ENCODE results near the gene CSNK1G1. TPM values are rescaled to one million over a fixed set of nuclear protein-coding genes. Genes with fewer than 3 reads are reported as not detected.

CSNK1G1 gene
- total RNA-seq, 4 donors from 2014 or later = 16.5 to 41.8 (median 33.3) TPM

DNA sequence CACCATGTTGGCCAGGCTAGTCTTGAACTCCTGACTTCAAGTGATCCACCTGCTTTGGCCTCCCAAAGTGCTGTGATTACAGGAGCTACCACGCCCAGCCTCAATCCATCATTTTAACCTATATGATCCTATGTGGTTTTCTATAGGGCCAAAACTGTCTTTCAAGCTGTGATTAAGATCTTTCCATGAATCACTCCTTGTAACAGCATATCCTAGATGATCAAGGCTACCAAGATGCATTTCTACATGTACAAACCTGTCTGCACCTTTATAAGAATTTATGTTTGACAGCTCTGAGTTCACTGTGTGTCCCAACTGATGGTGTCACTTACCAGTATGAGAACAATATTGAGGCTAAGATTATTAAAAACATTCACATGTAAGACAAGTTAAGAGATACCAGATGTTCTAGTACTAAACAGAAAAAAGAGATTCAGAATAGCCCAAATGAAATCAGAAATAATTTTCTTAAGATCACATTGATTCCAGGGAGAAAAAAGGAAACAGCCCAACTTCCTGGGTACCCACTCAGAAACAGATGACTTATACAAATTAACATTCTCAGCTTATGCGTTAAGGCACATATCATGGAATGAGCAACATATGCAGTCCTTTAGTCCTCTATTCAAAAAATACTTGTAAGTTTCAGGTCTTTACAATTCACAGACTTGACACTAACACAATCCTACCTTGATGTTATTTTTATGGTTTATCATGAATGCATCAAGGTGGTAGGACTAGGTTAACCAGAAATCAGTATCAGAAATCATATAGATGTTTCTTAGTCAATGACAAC is 168.4 kb downstream of the CSNK1G1 start:
- TF ChIP-seq POLR2A (IDR thresholded peaks at IDR 0.05) = no peak
- TF ChIP-seq, protein P1, sequence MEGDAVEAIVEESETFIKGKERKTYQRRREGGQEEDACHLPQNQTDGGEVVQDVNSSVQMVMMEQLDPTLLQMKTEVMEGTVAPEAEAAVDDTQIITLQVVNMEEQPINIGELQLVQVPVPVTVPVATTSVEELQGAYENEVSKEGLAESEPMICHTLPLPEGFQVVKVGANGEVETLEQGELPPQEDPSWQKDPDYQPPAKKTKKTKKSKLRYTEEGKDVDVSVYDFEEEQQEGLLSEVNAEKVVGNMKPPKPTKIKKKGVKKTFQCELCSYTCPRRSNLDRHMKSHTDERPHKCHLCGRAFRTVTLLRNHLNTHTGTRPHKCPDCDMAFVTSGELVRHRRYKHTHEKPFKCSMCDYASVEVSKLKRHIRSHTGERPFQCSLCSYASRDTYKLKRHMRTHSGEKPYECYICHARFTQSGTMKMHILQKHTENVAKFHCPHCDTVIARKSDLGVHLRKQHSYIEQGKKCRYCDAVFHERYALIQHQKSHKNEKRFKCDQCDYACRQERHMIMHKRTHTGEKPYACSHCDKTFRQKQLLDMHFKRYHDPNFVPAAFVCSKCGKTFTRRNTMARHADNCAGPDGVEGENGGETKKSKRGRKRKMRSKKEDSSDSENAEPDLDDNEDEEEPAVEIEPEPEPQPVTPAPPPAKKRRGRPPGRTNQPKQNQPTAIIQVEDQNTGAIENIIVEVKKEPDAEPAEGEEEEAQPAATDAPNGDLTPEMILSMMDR (IDR thresholded peaks at IDR 0.05) = no peak
- Histone ChIP-seq H3K27ac (no peak overlapping the region), H3K4me1 (no peaks in the 10 kb centered on the region), H3K9me3 (no peaks in the 10 kb centered on the region), H3K36me3 (no peaks in the 10 kb centered on the region), H3K27me3 (no peaks in the 10 kb centered on the region), H3K4me3 (no peak overlapping the region)
- DNase-seq = no peak
- intact Hi-C loops (cut with DNase I; ENCODE audit: low total_unique reads) = no loop called here

DNA sequence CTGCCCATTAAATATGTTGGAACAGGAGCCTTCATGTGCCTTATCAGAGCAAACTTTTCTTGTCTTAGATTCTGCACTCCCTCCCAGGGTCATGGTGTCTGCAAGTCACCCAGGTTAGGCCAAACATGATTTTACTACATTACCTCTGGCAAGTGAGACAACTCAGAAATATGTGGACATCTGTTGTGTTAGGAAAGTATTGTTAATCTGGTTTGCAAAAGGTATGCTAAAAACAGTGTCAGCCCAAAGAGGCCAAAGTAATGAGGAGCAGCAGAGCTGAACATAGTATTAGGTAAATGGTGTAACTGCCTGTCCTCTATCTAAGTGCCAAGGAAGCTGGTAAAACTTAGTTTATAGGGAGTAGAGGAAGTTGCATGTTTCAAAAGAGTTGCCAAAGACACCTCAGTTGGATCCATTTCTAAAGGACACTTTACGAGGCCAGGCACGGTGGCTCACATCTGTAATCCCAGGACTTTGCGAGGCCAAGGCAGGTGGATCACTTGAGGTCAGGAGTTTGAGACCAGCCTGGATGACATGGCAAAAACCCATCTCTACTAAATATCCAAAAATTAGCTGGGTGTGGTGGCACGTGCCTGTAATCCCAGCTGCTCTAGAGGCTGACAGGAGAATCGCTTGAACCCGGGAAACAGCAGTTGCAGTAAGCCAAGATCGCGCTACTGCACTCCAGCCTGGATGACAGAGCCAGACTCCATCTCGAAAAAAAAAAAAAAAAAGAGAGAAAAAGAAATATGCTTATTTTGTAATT is 170.6 kb downstream of the CSNK1G1 start:
- TF ChIP-seq, protein P1 (IDR thresholded peaks at IDR 0.05) = no peak
- TF ChIP-seq POLR2A (IDR thresholded peaks at IDR 0.05) = no peak
- H3K9me3 ChIP-seq = no peaks in the 10 kb centered on the region
- intact Hi-C loops (cut with DNase I; ENCODE audit: low total_unique reads) = no loop called here
- no peaks in the 10 kb centered on the region for H3K4me1 ChIP-seq
- no peak for DNase-seq
- no peaks in the 10 kb centered on the region for H3K27me3 ChIP-seq
- H3K27ac ChIP-seq = no peak overlapping the region
- no peak overlapping the region for H3K4me3 ChIP-seq
- H3K36me3 ChIP-seq = no peaks in the 10 kb centered on the region

DNA sequence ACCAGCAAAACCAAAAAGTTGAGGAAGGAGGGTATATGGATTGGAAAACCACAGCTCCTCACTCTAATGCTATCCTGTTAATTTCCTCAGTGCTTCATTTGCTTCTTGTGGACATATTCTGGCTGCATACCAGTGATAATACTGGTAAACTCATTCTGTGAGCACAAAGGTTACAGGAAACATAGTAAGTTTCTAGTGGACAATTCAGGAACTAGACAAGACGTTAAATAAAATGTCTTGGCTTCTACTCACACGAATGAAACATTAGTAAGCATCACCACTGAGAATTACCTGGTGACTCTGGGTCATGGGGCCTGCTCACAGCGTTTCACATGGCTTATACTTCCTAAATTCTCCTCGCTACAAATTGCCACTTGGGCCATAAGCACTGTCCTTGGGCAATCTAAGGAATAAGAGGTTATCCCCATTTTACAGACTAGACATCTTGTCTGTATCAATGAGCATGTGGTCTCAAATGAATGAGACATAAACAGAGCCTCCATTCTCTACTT is 173.1 kb downstream of the CSNK1G1 start:
- TF ChIP-seq, protein P1 (IDR thresholded peaks at IDR 0.05) = no peak
- TF ChIP-seq POLR2A (IDR thresholded peaks at IDR 0.05) = no peak
- Histone ChIP-seq H3K27me3 (no peaks in the 10 kb centered on the region), H3K4me3 (no peak overlapping the region), H3K36me3 (no peaks in the 10 kb centered on the region), H3K27ac (no peak overlapping the region), H3K4me1 (no peaks in the 10 kb centered on the region), H3K9me3 (no peaks in the 10 kb centered on the region)
- intact Hi-C loops (cut with DNase I; ENCODE audit: low total_unique reads) = no loop called here
- DNase-seq = no peak

DNA sequence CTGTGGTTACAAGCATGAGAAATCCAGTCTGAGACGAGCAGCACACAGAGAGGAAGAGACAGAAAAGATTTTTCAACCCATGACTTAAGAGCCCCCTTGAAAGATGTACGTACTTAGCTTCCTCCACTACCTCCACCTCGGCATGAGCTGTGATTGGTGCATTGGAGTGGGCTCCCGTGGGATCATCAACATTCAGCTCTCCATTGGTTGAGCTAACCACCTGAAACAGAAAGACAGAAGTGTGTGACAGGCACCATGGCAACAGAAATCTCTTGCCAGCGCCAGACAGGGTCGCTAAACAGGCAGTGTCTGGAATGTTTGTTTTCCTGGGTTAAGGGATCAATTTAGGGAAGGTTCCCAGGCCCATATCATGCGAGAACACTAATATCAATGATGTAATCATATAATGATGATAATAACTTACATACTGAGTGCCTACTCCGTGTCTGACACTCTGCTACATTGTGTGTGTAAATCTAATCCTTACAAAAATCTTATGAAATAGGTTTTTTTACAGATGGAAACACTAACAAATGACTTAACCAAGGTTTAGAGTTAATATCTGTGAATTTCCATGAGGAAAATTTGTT is 175.6 kb downstream of the CSNK1G1 start:
- H3K27ac ChIP-seq = no peak overlapping the region
- TF ChIP-seq POLR2A (IDR thresholded peaks at IDR 0.05) = no peak
- TF ChIP-seq, protein P1 (IDR thresholded peaks at IDR 0.05) = no peak
- H3K36me3 ChIP-seq = no peaks in the 10 kb centered on the region

More for the DNA sequence above, 175.6 kb downstream of the CSNK1G1 start:
- Histone ChIP-seq H3K9me3 (no peaks in the 10 kb centered on the region), H3K4me3 (no peak overlapping the region), H3K27me3 (no peaks in the 10 kb centered on the region), H3K4me1 (no peaks in the 10 kb centered on the region)
- no peak for DNase-seq
- intact Hi-C loops (cut with DNase I; ENCODE audit: low total_unique reads) = no loop called here

All from uterus (tissue), 4 donors.